HTR-8/SVneo (cell line): Measurements from ENCODE around the gene NPIPA2.
"Not testable (repeated sequence)": the region's sequence is repeated elsewhere in the genome, so short reads cannot be mapped to it uniquely, and the experiment has no call there.

Experiments used
- DNase-seq: peaks from one replicate; pipeline ENCODE4 v3.0.0; 2011; ENCODE audit warnings: low spot score, mixed read lengths; ENCODE audit not compliant: insufficient read length
- FAIRE-seq: peaks from 2 replicates; lab custom pipeline; 2011; peaks lifted over from hg19 to GRCh38; lab: Jason Lieb, UNC

The NPIPA2 gene

GRCh38 chr16:14813890-14814289 is 71.6 kb downstream of the NPIPA2 start:
- not testable (repeated sequence) for FAIRE-seq, DNase-seq
